ENCODE results near the gene CIAO2B. TPM values are rescaled to one million over a fixed set of nuclear protein-coding genes. Genes with fewer than 3 reads are reported as not detected.
"Not testable (repeated sequence)": the region's sequence is repeated elsewhere in the genome, so short reads cannot be mapped to it uniquely, and the experiment has no call there.

Gene CIAO2B
- total RNA-seq, 1 donor from 2014 or later, result 162 TPM

DNA sequence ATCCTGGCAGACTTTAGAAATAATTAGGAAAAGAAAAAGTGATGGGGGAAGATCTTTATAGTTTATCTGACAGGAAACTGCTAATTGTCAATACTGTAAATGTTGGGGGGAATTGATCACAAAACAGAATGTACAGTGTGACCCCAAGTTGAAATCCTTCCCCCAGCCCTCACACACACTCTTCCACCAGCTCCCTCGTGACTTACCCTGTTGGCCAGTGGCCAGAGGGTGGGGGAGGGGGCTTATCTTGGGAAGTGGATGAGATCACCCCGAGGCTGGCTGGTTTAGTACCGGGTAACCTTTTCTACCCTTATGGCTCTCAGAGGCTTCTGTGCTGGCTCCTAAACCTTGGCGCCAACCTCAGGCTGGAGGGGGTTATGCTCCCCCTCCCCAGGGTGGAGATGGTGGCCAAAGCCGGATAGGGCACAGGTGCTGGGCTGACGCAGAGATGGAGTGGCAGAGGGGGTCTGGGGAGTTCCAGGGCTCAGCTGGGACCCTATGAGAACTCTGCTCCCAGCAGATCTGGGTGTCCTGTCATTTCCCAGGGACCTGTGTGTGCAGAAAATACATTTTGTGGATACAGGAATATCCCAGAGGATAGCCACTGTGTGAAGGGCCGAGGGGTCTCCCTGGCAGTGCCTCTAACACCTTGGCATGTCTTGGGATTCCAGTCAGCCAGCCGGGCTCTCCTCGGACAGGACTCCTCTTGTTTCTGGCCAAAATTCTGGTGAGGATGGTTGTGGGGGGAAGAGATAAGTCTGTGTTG is 34.1 kb downstream of the CIAO2B start:
- peaks cover 2% of the 10 kb centered on the region for H3K27me3 Mint-ChIP-seq (ENCODE audit: insufficient read depth)
- H3K4me1 Mint-ChIP-seq (ENCODE audit: low read depth), result peaks cover 2% of the 10 kb centered on the region

DNA sequence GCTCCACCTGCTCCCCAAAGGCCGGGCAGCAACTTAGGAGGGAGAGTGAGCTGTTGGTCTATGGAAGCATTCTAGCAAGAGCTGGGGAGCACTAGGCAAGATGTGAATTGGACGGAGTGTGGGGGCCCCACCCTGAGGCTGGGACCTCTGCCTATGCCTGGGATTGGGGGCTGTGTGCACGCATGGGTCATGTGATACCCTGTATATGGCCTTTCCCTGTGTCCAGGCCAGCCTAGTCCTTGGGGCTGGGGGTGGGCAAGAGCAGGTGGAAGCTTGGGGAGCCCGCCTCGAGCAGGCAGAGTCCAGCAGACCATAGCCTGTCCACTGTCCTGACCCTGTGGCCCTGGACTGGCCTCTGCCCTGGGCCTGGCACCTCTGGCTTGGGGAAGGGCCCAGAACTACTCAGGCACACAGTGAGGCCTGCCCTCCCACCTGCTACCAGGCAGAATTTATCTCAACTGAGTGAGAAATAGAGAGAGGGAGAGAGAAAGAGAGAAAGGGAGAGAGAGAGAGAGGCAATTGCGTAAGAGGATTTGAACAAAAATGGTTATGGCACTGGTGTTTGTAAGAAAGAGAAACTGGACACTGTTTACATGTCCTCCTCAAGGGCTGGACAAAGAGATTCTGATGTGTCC is 34.8 kb downstream of the CIAO2B start:
- Mint-ChIP-seq H3K27ac (no peak overlapping the region), H3K36me3 (ENCODE audit: low read depth) (peaks cover 1% of the 10 kb centered on the region), H3K4me3 (no peak overlapping the region), H3K27me3 (ENCODE audit: insufficient read depth) (peaks cover 2% of the 10 kb centered on the region), H3K4me1 (ENCODE audit: low read depth) (peaks cover 9% of the 10 kb centered on the region), H3K9me3 (no peaks in the 10 kb centered on the region)
- DNase-seq (ENCODE audit: low spot score), result no peak
- intact Hi-C loops (cut with micrococcal nuclease), result no loop called here

More for the DNA sequence above, 34.1 kb downstream of the CIAO2B start:
- Mint-ChIP-seq H3K9me3 (no peaks in the 10 kb centered on the region), H3K4me3 (no peak overlapping the region), H3K27ac (no peak overlapping the region), H3K36me3 (ENCODE audit: low read depth) (peaks cover 1% of the 10 kb centered on the region)
- intact Hi-C loops (cut with micrococcal nuclease), result no loop called here
- no peak for DNase-seq (ENCODE audit: low spot score)

DNA sequence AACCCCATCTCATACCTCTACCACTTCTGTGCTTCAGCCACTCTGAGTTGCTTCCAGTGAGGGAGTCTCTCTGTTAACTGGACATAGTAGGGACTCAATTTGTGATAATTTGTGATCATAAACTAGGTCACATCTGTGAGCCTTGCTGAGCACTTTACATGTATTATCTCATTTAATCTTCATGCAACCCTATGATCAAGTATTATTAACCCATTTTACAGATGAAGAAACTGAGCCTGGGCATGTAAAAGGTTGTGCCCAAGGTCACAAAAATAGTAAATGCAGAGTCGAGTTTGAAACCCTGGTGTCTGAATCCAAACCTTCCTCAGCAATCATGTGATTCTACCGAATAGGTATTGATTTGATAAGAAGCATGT is 35.3 kb downstream of the CIAO2B start:
- H3K4me1 Mint-ChIP-seq (ENCODE audit: low read depth), result peaks cover 10% of the 10 kb centered on the region
- no peak overlapping the region for H3K27ac Mint-ChIP-seq
- H3K27me3 Mint-ChIP-seq (ENCODE audit: insufficient read depth), result peaks cover 2% of the 10 kb centered on the region
- peaks cover 1% of the 10 kb centered on the region for H3K36me3 Mint-ChIP-seq (ENCODE audit: low read depth)
- no peak for DNase-seq (ENCODE audit: low spot score)
- H3K4me3 Mint-ChIP-seq, result no peak overlapping the region
- intact Hi-C loops (cut with micrococcal nuclease), result no loop called here
- H3K9me3 Mint-ChIP-seq, result no peaks in the 10 kb centered on the region

DNA sequence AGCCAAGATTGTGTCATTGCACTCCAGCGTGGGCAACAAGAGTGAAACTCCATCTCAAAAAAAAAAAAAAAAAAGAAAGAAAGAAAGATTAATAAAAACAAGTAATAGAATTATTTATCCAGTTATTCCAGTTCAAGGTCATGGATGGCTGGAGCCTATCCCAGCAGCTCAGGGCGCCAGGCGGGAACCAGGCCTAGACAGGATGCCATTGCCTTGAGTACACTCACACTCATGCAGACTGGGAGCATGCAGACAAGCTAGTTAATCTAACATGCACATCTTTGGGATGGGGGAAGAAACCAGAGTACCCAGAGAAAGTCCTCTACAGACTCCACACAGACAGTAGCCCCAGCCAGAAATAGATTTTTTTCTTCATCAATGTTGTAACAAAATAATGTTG is 36.0 kb downstream of the CIAO2B start:
- H3K9me3 Mint-ChIP-seq, result no peaks in the 10 kb centered on the region
- no peak overlapping the region for H3K4me3 Mint-ChIP-seq
- H3K36me3 Mint-ChIP-seq (ENCODE audit: low read depth), result peaks cover 2% of the 10 kb centered on the region
- intact Hi-C loops (cut with micrococcal nuclease), result no loop called here
- H3K27me3 Mint-ChIP-seq (ENCODE audit: insufficient read depth), result peaks cover 2% of the 10 kb centered on the region
- H3K4me1 Mint-ChIP-seq (ENCODE audit: low read depth), result peaks cover 12% of the 10 kb centered on the region
- H3K27ac Mint-ChIP-seq, result no peak overlapping the region
- DNase-seq (ENCODE audit: low spot score), result no peak

DNA sequence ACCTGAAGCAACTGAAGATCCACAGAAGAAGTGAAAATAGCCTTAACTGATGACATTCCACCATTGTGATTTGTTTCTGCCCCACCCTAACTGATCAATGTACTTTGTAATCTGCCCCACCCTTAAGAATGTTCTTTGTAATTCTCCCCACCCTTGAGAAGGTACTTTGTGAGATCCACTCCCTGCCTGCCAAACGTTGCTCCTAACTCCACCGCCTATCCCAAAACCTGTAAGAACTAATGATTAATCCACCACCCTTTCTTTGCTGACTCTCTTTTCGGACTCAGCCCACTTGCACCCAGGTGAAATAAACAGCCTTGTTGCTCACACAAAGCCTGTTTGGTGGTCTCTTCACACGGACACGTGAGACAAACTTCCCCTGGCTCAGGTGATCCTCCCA is 37.5 kb downstream of the CIAO2B start:
- DNase-seq (ENCODE audit: low spot score); H3K27me3 Mint-ChIP-seq (ENCODE audit: insufficient read depth); H3K4me3 Mint-ChIP-seq; H3K36me3 Mint-ChIP-seq (ENCODE audit: low read depth); H3K27ac Mint-ChIP-seq; H3K9me3 Mint-ChIP-seq; intact Hi-C loops (cut with micrococcal nuclease): not testable (repeated sequence)
- peaks cover 19% of the 10 kb centered on the region for H3K4me1 Mint-ChIP-seq (ENCODE audit: low read depth)

DNA sequence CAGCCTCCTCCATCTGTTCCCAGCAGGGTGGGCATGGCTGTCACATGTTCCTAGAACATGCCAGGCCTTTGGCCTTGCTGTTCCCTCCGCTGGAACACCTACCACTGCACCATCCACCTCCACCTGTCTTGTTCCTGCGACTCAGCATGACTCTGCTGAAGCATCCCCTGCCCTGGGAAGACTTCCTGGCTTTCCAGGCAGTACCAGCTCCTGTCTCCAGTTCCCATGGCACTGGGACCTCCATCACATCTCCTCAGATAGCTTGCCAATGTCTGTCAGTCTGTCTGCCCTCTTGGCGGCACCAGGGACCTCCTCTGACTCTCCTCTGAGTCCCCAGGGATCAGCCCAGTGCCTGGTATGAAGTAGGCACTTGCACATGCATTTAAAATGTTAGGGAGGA is 38.2 kb downstream of the CIAO2B start:
- no peak for DNase-seq (ENCODE audit: low spot score)
- H3K9me3 Mint-ChIP-seq, result no peaks in the 10 kb centered on the region
- intact Hi-C loops (cut with micrococcal nuclease), result loop anchor here (1.0 to 2.0 kb wide), 3 partner anchors 32 to 59 kb away; no protein-coding TSS in a partner anchor
- H3K4me3 Mint-ChIP-seq, result no peak overlapping the region
- H3K27ac Mint-ChIP-seq, result peak overlapping the region; percentile 42
- H3K36me3 Mint-ChIP-seq (ENCODE audit: low read depth), result peaks cover 9% of the 10 kb centered on the region
- H3K27me3 Mint-ChIP-seq (ENCODE audit: insufficient read depth), result peaks cover 1% of the 10 kb centered on the region
- H3K4me1 Mint-ChIP-seq (ENCODE audit: low read depth), result peaks cover 21% of the 10 kb centered on the region

DNA sequence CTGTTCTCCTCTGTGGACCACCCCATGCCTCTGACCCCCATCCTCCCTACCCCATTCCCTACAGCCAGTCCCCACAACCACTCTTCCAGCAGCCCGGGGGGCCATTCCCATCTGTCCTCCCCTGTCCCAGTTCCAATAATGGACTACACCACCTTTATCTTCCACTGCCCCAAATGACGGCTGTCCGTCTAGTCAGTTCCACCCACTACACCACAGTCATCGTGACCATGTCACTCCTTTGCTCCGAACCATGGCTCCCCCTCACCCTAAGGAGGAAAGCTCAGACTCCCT is 38.6 kb downstream of the CIAO2B start:
- peaks cover 24% of the 10 kb centered on the region for H3K4me1 Mint-ChIP-seq (ENCODE audit: low read depth)
- intact Hi-C loops (cut with micrococcal nuclease), result loop anchor here (1.0 to 2.0 kb wide), 3 partner anchors 33 to 59 kb away; no protein-coding TSS in a partner anchor
- no peaks in the 10 kb centered on the region for H3K27me3 Mint-ChIP-seq (ENCODE audit: insufficient read depth)
- no peak for DNase-seq (ENCODE audit: low spot score)
- H3K36me3 Mint-ChIP-seq (ENCODE audit: low read depth), result peaks cover 10% of the 10 kb centered on the region
- no peaks in the 10 kb centered on the region for H3K9me3 Mint-ChIP-seq
- H3K27ac Mint-ChIP-seq, result peak overlapping the region; percentile 42
- no peak overlapping the region for H3K4me3 Mint-ChIP-seq

DNA sequence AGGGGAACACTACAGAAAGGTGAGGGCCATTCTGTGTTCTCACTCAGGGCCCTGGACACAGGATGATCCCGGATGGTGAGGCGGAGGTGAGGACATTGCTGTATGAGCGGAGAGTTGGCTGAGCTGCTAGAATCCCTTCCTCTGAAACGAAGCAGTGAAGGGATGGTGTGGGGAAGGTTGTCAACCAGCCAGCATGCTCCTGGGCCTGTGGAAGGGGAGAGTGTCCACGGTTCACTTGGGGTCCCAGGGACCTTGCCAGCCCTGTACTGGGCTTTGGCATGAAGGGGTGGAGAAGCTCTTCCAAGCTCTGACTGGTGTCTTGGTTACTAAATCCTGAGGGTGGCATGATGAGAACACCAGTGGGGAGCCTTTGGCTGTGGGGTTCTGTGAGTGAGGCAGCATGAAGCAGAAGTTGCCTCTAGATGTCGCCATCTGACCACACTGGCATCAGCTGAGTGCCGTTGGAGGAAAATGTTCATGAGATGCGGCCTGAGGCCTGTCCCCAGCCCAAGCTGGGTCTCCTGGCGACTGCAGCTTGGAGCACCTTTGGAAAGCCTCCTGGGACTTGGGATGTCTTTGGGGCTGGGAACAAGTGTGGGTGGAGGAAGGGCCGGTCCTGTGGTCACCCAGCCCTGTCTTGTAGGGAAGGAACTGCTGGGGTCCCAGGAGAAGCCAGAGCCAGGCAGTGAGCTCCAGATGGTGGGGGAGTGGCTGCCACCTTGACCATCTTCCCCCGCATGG is 39.1 kb downstream of the CIAO2B start:
- no peaks in the 10 kb centered on the region for H3K27me3 Mint-ChIP-seq (ENCODE audit: insufficient read depth)
- peak; percentile 44 for DNase-seq (ENCODE audit: low spot score)
- intact Hi-C loops (cut with micrococcal nuclease), result loop anchor here (1.0 to 2.0 kb wide), 3 partner anchors 33 to 60 kb away; no protein-coding TSS in a partner anchor
- peak overlapping the region; percentile 4 for H3K27ac Mint-ChIP-seq
- H3K9me3 Mint-ChIP-seq, result no peaks in the 10 kb centered on the region
- peaks cover 24% of the 10 kb centered on the region for H3K4me1 Mint-ChIP-seq (ENCODE audit: low read depth)
- H3K4me3 Mint-ChIP-seq, result no peak overlapping the region
- peaks cover 10% of the 10 kb centered on the region for H3K36me3 Mint-ChIP-seq (ENCODE audit: low read depth)

DNA sequence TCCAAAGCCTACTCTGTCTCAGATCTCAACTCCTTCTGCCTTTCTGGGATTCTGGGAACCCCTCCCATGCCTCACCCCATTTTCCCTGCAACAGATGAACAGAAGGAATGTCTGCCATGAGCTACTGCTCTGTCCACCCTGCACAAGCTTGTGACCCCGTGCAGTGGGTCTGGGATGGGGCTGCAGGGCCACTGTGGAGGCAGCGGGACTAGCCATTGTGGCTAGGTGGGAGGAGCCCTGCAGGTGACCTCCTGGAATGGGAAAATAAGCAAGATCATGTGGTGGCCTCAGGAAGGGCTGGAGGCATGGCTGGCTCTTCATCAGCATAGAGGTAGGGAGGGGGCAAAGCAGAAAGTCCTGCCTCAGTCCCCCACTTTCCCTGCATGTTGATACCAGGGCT is 40.1 kb downstream of the CIAO2B start:
- no peaks in the 10 kb centered on the region for H3K27me3 Mint-ChIP-seq (ENCODE audit: insufficient read depth)
- no peak for DNase-seq (ENCODE audit: low spot score)
- intact Hi-C loops (cut with micrococcal nuclease), result loop anchor here (2.0 kb wide), 1 partner anchor 61 kb away; no protein-coding TSS in a partner anchor
- no peak overlapping the region for H3K4me3 Mint-ChIP-seq
- peaks cover 24% of the 10 kb centered on the region for H3K4me1 Mint-ChIP-seq (ENCODE audit: low read depth)
- no peak overlapping the region for H3K27ac Mint-ChIP-seq
- peaks cover 10% of the 10 kb centered on the region for H3K36me3 Mint-ChIP-seq (ENCODE audit: low read depth)
- no peaks in the 10 kb centered on the region for H3K9me3 Mint-ChIP-seq

DNA sequence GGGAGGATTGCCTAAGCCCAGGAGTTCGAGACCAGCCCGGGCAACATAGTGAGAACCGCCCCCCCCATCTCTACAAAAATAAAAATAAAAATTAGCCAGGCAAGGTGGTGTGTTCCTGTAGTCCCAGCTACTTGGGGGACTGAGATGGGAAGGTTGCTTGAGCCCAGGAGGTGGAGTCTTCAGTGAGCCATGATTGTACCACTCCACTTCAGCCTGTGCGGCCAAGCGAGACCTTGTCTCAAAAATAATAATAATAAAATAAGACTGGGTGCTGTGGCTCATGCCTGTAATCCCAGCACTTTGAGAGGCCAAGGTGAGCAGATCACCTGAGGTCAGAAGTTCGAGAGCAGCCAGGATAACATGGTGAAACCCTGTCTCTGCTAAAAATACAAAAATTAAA is 42.4 kb downstream of the CIAO2B start:
- no peak overlapping the region for H3K4me3 Mint-ChIP-seq
- no peaks in the 10 kb centered on the region for H3K9me3 Mint-ChIP-seq

DNA sequence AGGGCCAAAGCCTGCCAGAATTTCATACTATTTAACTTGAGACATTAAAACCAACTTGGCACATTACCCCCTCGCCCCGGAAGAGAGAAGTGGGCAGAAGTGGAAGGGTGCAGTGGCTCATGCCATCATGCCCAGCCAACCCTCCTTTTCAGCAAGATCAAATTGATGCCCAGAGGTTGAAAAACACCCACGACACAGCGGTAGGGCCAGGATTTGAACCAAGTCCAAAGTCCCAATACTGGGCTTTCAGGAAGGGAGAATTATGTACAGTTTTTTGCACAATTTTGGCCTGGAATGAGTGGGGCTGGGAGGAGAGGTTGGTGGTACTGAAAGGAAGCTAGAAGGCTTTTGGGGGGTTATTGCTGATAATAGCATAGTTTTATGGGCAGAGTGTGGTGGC is 42.8 kb downstream of the CIAO2B start:
- no peaks in the 10 kb centered on the region for H3K27me3 Mint-ChIP-seq (ENCODE audit: insufficient read depth)

More for the DNA sequence above, 42.4 kb downstream of the CIAO2B start:
- peaks cover 44% of the 10 kb centered on the region for H3K4me1 Mint-ChIP-seq (ENCODE audit: low read depth)
- H3K36me3 Mint-ChIP-seq (ENCODE audit: low read depth), result peaks cover 28% of the 10 kb centered on the region
- H3K27ac Mint-ChIP-seq, result no peak overlapping the region
- no peaks in the 10 kb centered on the region for H3K27me3 Mint-ChIP-seq (ENCODE audit: insufficient read depth)
- intact Hi-C loops (cut with micrococcal nuclease), result no loop called here
- no peak for DNase-seq (ENCODE audit: low spot score)

DNA sequence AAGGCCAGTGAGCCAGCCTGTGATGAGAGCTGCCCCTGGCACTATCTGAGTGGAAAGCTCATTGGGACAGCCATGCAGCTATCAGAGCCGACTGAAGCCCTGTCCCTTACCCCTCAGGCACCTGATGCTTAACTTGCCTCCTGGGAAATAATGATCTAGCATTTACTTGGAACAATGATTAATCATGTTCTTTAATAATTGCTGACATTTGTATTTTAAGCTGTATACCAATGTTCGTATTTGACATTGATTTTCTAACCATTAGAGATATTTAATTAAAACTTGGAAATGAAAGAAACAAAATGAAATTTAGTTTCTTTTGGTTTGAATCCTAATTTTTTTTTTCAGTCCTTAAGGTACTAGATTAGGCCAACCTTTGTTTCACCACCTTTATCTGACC is 43.4 kb downstream of the CIAO2B start:
- Mint-ChIP-seq H3K9me3 (no peaks in the 10 kb centered on the region), H3K27me3 (ENCODE audit: insufficient read depth) (no peaks in the 10 kb centered on the region), H3K36me3 (ENCODE audit: low read depth) (peaks cover 35% of the 10 kb centered on the region), H3K4me1 (ENCODE audit: low read depth) (peaks cover 54% of the 10 kb centered on the region), H3K4me3 (no peak overlapping the region), H3K27ac (no peak overlapping the region)
- no peak for DNase-seq (ENCODE audit: low spot score)
- intact Hi-C loops (cut with micrococcal nuclease), result no loop called here

More for the DNA sequence above, 42.8 kb downstream of the CIAO2B start:
- no peak overlapping the region for H3K27ac Mint-ChIP-seq
- H3K4me3 Mint-ChIP-seq, result no peak overlapping the region
- H3K36me3 Mint-ChIP-seq (ENCODE audit: low read depth), result peaks cover 32% of the 10 kb centered on the region
- intact Hi-C loops (cut with micrococcal nuclease), result no loop called here
- H3K9me3 Mint-ChIP-seq, result no peaks in the 10 kb centered on the region
- peaks cover 48% of the 10 kb centered on the region for H3K4me1 Mint-ChIP-seq (ENCODE audit: low read depth)
- no peak for DNase-seq (ENCODE audit: low spot score)

DNA sequence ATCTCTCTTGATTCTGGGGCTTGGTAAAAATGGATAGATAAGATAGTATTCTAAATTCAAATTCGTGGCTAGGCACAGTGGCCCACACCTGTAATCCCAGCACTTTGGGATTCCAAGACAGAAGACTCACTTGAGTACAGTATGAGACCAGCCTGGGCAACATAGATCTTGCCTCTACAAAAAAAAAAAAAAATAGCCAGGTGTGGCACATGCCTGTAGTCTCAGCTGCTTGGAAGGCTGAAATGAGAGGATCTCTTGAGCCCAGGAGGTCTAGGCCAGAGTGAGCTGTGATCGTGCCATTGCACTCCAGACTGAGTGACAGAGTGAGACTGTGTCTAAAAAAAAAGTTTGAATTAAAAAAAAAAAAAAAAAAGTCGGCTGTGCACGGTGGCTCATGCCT is 44.6 kb downstream of the CIAO2B start:
- Mint-ChIP-seq H3K4me3 (no peak overlapping the region), H3K9me3 (no peaks in the 10 kb centered on the region), H3K36me3 (ENCODE audit: low read depth) (peaks cover 40% of the 10 kb centered on the region), H3K27ac (no peak overlapping the region), H3K4me1 (ENCODE audit: low read depth) (peaks cover 52% of the 10 kb centered on the region), H3K27me3 (ENCODE audit: insufficient read depth) (no peaks in the 10 kb centered on the region)
- no peak for DNase-seq (ENCODE audit: low spot score)
- intact Hi-C loops (cut with micrococcal nuclease), result no loop called here
